Left colon (tissue), 2 donors: Measurements from ENCODE around the gene PDLIM5. TPM values are rescaled to one million over a fixed set of nuclear protein-coding genes. Genes with fewer than 3 reads are reported as not detected.
"Not testable (repeated sequence)": the region's sequence is repeated elsewhere in the genome, so short reads cannot be mapped to it uniquely, and the experiment has no call there.

ENCODE experiments used
- ATAC-seq: fragments of 200-7000 bp; cut with Tn5 transposase; one replicate; pipeline ENCODE4 v1.9.1; 2020; ENCODE audit warnings: mild to moderate bottlenecking, moderate library complexity
- DNase-seq, 2 donors: peaks; one replicate each; pipeline ENCODE4 v3.0.0-alpha.2; 2020
- intact Hi-C, 2 donors: fragments of 100-400 bp; cut with DNase I in 1 of 2; cut with micrococcal nuclease in 1 of 2; formaldehyde crosslinking; loops; one replicate each; pipeline versions ENCODE4 v1.11.2 to v1.14.0; 2022; cut with DNase I, micrococcal nuclease
- total RNA-seq, 2 donors: library from RNA; stranded (reverse); fragmentation: NEBNext Ultra II Directional; extraction: Animal tissue kit (Norgen Biotek cat#: 25700); gene quantifications; one replicate each; pipeline ENCODE4 v1.2.1, GENCODE V29; 2021
- donor health status: DM: no; HTN: no; CAD: no.
- donor health status: DM: yes; HTN: yes; CAD: no.

PDLIM5 gene
- total RNA-seq, 2 donors from 2014 or later = 148 to 153 TPM

DNA sequence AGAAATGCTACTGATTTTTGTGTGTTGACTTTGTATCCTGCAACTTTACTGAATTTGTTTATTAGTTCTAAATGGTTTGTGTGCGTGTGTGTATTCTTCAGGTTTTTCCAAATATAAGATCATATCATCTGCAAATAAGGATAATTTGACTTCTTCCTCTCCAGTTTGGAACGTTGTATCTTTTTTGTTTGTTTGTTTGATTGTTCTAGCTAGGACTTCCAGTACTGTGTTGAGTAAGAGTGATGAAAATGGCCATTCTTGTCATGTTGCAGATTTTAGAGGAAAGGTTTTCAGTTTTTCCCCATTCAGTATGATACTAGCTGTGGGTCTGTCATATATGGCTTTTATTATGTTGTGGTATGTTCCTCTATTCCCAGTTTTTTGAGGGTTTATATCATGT is 61.8 kb downstream of the PDLIM5 start:
- intact Hi-C loops, ATAC-seq, DNase-seq: not testable (repeated sequence)

DNA sequence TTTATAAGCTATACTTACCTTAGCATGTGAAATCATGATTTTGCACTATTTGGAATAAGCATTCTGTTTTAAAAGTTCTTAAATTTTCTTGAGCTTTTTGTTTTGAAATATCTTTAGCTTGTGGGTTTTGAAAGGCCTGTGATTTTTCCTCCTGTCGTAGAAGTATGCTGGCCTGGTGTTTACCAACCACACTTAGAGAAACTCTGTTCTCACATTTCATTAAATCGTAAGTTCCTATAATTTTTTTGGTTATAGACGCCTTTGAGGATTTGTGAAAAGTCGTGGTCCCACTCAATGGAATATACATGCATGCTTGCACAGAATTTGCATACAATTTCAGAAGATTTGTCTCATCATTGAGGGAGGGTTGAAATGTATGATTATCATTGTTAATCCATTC is 63.6 kb downstream of the PDLIM5 start:
- intact Hi-C loops = no loop called here
- DNase-seq (no peak), ATAC-seq (no peak)

DNA sequence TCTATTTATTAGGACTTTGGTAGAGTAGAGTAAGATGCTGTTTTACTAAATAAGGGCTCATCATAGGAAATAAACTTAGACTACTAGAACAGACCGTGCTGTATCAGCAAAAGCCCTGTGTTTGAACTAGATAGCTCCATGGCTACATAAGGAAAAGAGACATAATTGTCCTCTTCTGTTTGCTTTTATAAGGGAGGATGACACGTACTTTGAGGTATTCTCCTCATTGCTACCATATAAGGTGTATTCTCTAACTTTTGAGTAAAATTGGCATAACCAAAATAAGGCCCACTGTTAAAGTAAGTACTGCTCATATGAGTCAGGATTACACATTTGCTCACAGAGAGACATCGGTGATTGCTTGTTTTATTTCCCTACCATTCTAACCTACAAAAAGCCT is 64.3 kb downstream of the PDLIM5 start:
- ATAC-seq = peak; percentile 48
- intact Hi-C loops = no loop called here
- DNase-seq = no peak

DNA sequence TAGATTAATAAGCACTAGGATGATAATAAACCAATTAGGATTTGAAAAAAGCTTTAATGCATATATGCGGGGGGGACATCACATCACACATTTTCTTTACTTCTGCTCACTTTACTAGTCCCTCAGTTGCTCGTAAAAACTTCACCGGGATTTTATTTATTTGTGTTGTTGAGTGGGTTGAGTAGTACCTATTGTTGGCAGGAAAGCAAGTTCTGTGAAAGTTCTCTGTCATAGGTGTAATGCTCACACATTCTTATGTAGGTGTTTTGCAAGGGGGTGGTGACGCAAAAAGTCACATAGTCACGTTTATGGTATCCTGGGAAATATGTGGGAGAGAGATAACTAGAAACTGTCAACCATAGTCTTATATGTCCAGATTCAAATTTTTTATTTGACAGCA is 65.3 kb downstream of the PDLIM5 start:
- ATAC-seq = no peak
- DNase-seq = no peak

DNA sequence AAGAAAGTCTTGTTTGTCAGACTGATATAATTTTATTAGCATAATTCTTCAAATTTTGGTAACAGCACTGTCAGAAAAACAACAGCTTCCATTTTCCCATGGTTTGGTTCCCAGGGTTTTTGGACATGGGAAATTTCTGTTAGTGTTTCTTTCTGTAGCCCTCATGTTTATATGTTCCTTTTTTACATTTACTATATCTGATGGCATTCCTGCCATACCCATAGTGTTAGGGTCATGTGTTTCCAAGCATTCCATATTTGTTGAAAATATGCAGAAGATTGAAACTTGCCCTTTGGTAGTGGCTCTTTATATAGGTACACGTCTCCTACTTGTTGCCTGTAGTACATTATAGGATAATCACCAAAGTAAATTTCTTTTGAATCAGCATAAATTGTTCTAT is 65.8 kb downstream of the PDLIM5 start:
- ATAC-seq (no peak), DNase-seq (no peak)
- intact Hi-C loops = no loop called here

More for the DNA sequence above, 65.3 kb downstream of the PDLIM5 start:
- intact Hi-C loops = no loop called here

DNA sequence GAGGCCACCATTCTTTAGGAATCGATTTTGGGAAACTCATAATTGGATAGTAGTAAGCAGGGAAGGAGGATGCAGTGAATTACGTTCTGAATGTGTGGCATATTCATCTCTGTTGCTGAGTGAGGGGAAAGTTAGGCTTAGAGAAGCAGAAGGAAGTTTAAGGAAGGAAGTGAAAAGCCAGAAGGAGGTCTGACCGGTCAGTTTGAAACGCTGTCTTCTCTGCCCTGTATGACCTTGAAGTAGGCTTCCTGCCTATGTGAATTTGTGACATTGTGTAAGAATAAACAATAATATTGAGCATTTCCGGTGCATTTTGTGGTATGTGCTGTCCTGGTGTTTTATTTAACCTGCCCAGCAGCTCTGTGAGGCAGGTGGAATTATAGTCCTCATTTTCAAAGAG is 67.3 kb downstream of the PDLIM5 start:
- intact Hi-C loops = no loop called here
- no peak for ATAC-seq
- DNase-seq = no peak

DNA sequence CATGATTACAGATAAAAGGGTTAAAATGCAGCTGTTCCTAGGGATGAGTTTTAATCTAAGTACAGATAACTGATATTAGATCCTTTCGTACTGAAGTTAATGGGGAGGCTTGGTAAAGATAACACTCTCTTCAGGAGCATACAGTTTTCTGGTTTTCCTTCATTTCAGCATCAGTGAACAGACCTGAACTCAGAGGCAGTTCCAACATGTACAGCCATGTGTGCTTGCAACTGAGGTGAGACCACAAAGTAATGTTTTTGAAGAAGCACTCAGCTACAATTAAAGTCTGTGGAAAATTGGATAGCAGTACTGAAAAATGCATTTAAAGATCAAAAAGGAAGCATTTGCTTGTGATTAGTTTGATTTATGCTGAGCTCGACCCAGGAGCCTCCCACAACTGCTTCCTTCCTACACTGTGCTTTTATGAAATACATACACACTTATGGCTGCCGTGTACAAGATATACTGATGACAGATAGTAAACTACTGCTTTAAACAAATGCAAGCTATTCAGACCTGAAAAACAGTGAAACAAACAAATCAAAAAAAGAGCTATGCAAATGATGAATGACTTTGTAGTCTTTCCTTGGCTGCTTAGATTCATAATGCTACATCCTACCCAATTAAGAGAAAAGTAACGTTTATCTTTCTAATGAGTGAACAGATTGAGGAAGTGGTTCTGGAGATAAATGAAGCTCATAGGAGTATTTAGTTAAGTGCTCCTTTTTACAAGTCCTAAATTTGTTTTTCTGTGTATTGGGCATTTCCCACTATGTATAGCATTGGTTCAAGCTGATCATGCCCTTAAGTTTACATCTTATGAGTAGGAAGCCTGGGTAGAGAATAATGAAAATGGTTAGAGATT is 68.4 kb downstream of the PDLIM5 start:
- ATAC-seq = no peak
- no peak for DNase-seq
- intact Hi-C loops = no loop called here

DNA sequence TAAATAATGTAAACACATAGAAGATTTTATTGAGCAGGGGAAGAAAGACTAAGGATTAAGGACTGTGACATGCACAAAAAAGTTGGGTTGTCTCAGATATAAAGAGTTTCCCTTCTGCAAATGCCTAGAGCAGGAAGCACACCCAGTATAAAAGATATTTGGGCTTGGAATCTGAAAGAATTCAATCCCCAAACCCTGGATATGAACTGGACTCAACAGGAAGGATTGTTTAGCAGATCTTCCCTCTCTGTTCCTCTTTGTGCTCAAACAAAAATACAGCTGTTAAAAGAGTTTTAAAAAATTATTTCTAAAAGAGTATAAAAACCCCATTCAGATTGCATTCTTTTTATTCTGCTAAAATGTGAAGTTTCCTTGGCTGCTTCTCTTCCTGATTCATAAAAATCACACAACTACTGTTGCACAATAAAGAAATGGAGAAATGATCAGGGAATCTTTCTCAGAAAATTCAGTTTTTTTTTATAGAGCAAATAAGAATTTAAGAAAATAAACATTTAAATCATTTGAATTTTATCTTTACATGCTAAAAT is 71.4 kb downstream of the PDLIM5 start:
- intact Hi-C loops = no loop called here
- DNase-seq (no peak), ATAC-seq (no peak)

DNA sequence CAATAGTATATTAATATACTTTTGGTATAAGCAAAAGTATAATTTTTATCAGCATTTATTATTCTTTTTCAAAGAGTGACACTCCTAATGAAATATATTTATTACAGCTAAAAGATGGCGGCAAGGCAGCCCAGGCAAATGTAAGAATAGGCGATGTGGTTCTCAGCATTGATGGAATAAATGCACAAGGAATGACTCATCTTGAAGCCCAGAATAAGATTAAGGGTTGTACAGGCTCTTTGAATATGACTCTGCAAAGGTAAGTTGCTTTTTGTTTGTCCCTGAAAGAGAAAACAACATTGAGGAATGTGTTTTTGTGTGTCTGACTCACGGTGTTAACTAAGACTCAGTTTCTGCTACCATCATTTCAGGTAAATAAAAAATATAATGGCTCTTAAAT is 71.9 kb downstream of the PDLIM5 start:
- ATAC-seq = no peak
- intact Hi-C loops = no loop called here

DNA sequence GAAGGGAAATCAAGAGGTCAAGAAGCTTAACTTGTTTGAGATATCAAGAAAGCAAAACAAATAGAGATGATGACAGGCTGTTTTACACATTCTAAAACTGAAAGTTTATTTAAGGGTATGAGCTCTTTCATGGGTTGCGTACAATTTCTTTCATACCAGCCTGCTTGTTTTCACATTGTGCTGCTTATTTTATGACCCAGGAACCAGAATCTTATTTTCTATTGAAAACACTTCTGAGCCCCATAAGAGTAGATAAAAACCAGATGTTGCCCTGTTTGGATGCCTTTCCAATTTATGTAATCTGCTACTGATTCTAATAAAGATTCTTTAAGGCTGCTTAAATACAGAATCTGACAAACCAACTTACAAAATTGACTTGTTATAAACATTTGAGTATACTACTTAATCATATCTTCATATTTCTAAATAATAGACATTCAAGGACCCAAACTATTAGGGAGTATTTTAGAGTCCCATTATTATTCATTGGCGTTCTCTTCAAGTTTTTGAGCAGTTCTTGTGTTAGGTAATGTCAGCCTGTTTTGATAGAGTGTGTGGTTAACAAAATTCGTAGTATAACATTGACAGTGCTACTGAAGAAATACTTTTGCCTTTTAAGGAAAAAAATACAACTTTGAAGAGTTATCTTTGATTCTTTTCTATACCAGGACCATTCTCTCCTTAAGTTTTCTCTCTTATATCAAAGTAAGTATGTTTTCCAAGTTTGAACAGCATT is 74.4 kb downstream of the PDLIM5 start:
- no peak for DNase-seq
- ATAC-seq = peak; percentile 40
- intact Hi-C loops = no loop called here

More for the DNA sequence above, 71.9 kb downstream of the PDLIM5 start:
- DNase-seq = no peak

DNA sequence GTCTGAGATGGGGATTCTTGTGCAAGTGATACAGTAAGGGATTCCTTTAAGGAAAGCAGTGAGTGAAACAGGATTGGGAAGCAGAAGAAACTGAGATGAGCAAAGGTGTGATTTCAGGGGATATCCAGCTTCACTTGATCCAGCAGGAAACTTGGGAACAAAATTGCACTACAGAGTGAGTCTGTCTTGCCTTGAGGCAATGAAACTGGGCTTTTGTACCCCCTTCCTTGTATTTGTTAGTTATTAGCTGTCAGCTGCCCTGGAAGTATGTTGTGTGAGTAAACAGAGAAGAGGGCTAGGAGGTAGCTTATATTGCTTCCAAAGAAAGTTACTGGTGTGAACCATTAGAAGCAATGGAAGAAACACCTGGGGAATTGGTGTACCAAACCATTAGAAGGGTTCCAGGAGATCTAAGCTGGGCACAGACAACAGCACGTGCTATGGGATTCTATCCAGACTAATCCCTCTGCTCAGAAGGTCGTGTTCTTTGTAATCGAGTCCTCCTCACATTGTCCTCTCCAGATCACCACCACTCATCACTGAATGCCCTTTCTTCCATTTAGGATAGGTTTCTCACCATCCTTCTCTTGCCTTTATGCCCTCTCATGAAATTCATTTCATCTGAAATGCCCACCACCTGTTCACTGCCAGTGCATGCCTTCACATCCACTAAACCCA is 76.0 kb downstream of the PDLIM5 start:
- no peak for ATAC-seq
- intact Hi-C loops = no loop called here
- DNase-seq = no peak

DNA sequence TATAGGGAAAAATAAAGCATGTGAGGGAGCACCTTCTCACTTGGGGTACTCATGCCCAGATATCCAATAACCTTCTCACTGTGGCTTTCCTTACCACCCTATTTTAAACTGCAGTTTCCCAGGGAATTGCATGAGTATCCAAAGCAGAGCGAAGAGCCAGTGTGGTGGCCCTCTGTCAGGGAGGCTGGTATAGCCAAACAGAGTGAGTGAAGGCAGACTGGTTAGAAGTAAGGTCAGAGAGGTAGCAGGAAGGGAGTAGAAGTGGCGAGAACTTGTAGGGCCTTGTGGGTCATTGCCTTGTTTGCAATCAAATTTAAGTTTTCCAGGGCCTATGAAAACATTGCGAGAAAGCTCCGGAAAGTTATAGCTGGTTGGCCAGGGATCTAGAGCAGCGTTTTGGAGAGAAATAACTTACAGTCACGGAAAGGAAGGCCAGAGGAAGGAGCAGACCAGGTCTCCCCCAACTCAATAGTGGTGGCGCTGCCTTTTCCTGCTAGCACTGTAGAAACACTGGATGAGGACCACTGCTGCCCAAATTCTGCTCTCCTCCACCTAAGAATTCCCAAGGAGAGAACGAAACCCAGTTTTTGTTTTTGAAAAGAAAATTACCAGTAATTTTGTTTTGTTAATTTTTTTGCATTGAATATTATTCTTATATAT is 77.2 kb downstream of the PDLIM5 start:
- intact Hi-C loops = no loop called here
- no peak for ATAC-seq
- no peak for DNase-seq

DNA sequence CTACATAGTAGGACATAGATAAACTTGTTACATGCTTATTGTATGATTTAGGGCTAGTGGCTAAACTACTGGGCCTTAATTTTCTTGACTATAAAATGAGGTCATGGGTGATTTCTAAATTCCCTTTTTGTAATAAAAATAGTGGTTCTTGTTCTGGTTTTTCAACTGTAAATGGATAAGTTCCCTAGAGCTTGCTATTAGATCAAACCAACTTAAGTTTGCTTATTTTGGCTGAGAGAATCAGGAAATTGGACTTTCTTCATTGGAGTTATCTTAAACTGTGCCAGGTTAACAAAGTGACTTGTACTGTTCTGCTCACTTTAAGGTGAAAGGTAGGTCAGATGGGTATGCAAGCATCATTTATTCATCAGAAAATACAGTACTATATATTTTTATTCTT is 78.3 kb downstream of the PDLIM5 start:
- DNase-seq = no peak
- no peak for ATAC-seq
- intact Hi-C loops = no loop called here

DNA sequence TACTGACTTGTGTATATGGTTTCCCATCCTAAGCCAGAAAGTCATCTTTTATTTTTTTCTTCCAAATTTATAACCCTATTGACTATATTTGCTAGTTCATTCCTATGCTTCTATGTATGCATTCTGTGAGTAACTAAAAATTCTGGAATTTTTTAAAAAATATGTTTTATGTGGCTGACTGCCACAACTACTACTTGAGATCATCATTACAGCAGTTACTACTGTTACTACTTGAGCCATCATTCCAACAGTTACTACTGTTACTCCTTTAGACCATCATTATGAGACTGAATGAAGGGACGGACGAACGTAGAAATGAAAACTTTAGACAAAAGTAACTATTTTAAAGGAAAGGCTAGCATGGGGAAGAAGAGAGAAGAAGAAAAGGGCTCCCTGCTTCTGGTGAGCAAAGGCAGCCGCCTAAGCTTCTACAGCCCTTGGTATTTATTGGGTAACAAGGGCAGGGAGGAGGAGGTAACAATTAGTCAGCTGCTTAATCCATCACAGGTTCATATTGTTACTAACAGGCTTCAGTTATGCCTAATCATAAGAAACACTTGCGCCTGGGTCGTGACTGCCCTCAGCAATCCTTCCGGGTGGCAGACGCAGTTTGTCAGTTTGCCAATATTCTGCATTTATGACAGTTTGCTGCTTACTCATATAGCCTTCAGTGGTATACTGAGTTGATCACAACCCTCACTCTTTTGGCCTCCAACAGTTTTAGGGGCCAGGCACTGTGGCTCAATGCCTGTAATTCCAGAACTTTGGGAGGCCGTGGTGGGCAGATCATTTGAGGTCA is 80.4 kb downstream of the PDLIM5 start:
- DNase-seq (peak; percentile 29 to 37), ATAC-seq (peak; percentile 68)
- intact Hi-C loops = no loop called here

DNA sequence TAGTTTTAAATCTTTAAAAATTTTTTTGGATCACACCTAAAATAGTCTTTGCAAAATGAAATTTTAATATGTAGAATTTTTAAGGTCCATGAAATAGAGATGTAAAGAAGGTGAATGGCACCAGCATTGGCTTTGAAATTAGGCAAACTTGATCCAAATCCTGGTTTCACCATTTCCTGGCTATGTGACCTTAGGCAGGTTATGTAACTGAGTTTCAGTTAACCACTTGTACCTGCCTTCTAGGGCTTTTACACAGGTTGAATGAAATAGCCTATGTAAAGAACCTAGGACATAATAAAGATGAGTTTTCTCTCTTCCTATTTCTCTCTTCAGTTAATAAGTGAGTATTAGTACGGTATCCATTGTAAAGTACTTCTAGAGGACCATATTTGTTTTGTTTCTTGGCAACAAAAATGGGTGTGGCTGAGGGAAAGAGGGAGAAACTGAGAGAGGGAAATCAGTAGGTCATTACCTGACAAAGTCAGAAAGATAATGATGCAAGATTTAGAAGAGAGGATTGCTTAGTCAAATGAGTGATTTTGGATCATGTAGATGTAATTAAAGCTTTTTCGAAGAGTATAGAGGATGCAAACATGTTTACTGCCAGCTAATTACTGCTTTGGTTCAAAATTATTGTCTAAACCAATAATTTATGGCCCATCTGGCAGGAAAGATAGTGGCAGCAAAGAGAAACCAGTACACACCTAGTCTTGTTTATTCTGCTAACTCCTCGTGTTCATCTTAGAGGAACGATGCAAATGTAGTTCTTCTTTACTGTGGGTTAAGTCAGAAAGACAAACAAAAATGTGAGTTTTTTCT is 81.9 kb downstream of the PDLIM5 start:
- intact Hi-C loops = no loop called here
- ATAC-seq (peak; percentile 50), DNase-seq (no peak)

DNA sequence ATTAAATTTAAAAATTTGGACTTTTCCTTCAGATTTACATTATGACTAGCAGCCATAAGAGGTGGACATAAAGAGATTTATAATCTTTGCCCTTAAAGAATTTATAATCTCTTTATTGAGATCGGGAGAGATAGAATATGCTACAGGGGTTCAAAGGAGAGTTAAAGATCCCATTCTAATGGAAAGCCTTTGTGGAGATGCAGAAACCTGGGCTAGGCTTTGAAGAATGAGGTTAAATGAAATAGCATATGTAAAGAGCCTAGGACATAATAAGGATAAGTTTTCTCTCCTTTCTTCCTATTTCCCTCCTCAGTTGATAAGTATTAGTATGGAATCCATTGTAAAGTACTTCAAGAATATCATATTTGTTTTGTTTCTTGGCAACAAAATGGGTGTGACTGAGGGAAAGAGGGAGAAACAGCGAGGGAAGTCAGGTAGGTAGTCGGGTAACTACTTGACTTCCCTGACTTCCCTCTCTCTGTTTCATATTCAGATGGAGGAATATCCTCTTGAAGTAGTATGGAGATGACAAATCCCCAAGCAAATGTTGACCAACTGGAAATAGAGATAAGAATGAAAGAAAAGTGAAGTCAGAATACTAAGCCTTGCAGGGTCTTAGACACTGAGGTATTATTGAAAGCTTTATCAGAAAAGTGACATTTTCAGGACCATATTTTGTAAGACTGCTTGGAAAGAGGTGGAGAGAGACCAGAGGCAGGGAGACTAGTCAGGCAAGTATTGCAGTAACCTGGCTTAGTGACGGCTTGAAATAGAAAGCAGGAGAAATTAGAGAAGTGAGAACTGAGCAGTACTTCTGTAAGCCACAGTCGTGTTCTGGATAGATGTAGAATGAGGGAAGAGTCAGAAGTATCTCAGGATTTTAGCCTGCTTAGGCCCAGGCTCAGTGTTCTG is 82.9 kb downstream of the PDLIM5 start:
- intact Hi-C loops = no loop called here
- DNase-seq (no peak), ATAC-seq (peak; percentile 62)
